ENCODE measurements around the gene CEMP1.

- TF ChIP-seq, protein P1, sequence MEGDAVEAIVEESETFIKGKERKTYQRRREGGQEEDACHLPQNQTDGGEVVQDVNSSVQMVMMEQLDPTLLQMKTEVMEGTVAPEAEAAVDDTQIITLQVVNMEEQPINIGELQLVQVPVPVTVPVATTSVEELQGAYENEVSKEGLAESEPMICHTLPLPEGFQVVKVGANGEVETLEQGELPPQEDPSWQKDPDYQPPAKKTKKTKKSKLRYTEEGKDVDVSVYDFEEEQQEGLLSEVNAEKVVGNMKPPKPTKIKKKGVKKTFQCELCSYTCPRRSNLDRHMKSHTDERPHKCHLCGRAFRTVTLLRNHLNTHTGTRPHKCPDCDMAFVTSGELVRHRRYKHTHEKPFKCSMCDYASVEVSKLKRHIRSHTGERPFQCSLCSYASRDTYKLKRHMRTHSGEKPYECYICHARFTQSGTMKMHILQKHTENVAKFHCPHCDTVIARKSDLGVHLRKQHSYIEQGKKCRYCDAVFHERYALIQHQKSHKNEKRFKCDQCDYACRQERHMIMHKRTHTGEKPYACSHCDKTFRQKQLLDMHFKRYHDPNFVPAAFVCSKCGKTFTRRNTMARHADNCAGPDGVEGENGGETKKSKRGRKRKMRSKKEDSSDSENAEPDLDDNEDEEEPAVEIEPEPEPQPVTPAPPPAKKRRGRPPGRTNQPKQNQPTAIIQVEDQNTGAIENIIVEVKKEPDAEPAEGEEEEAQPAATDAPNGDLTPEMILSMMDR (IDR thresholded peaks at IDR 0.05) = no peak
- TF ChIP-seq EZH2 (IDR thresholded peaks at IDR 0.05; ENCODE audit: borderline replicate concordance, insufficient read depth, low read depth, low read length, poor library complexity, severe bottlenecking) = no peak
Observed at GRCh38 chr16:2512735-2513404, 18.3 kb downstream of the CEMP1 start.
